ENCODE results near the gene SLAMF6.
"Not testable (repeated sequence)": the region's sequence is repeated elsewhere in the genome, so short reads cannot be mapped to it uniquely, and the experiment has no call there.

The SLAMF6 gene

GRCh38 chr1:160541622-160542302, 18.7 kb upstream of the SLAMF6 start:
- no peak for DNase-seq

- no peak for DNase-seq
Observed at GRCh38 chr1:160540859-160541233, 17.8 kb upstream of the SLAMF6 start.

GRCh38 chr1:160539990-160540858, 17.2 kb upstream of the SLAMF6 start:
- DNase-seq, result no peak

- DNase-seq, result no peak
Observed at GRCh38 chr1:160539684-160539989, 16.6 kb upstream of the SLAMF6 start.

GRCh38 chr1:160538985-160539651, 16.1 kb upstream of the SLAMF6 start:
- DNase-seq, result peak; percentile 9

- DNase-seq, result no peak
Observed at GRCh38 chr1:160537714-160538665, 14.9 kb upstream of the SLAMF6 start.

- no peak for DNase-seq
Observed at GRCh38 chr1:160534823-160535605, 12.0 kb upstream of the SLAMF6 start.

- DNase-seq, result not testable (repeated sequence)
Observed at GRCh38 chr1:160532557-160532813, 9.4 kb upstream of the SLAMF6 start.

- DNase-seq, result not testable (repeated sequence)
Observed at GRCh38 chr1:160531809-160532556, 8.9 kb upstream of the SLAMF6 start.

GRCh38 chr1:160529401-160529952, 6.4 kb upstream of the SLAMF6 start:
- DNase-seq, result not testable (repeated sequence)

- DNase-seq, result not testable (repeated sequence)
Observed at GRCh38 chr1:160523789-160524188, 734 bp upstream of the SLAMF6 start.

- DNase-seq, result no peak
Observed at GRCh38 chr1:160522136-160522535, 919 bp downstream of the SLAMF6 start.

GRCh38 chr1:160521554-160521953, 1.5 kb downstream of the SLAMF6 start:
- DNase-seq, result no peak

- DNase-seq, result no peak
Observed at GRCh38 chr1:160520999-160521398, 2.1 kb downstream of the SLAMF6 start.

GRCh38 chr1:160520582-160520981, 2.5 kb downstream of the SLAMF6 start:
- no peak for DNase-seq

- no peak for DNase-seq
Observed at GRCh38 chr1:160519642-160520435, 3.2 kb downstream of the SLAMF6 start.

GRCh38 chr1:160517519-160517918, 5.5 kb downstream of the SLAMF6 start:
- not testable (repeated sequence) for DNase-seq

- DNase-seq, result not testable (repeated sequence)
Observed at GRCh38 chr1:160515908-160516307, 7.1 kb downstream of the SLAMF6 start.

- DNase-seq, result no peak
Observed at GRCh38 chr1:160504651-160505050, 18.4 kb downstream of the SLAMF6 start.

GRCh38 chr1:160503087-160503486, 20.0 kb downstream of the SLAMF6 start:
- DNase-seq, result no peak
